Measurements from ENCODE around the gene LAMA5.

DNA sequence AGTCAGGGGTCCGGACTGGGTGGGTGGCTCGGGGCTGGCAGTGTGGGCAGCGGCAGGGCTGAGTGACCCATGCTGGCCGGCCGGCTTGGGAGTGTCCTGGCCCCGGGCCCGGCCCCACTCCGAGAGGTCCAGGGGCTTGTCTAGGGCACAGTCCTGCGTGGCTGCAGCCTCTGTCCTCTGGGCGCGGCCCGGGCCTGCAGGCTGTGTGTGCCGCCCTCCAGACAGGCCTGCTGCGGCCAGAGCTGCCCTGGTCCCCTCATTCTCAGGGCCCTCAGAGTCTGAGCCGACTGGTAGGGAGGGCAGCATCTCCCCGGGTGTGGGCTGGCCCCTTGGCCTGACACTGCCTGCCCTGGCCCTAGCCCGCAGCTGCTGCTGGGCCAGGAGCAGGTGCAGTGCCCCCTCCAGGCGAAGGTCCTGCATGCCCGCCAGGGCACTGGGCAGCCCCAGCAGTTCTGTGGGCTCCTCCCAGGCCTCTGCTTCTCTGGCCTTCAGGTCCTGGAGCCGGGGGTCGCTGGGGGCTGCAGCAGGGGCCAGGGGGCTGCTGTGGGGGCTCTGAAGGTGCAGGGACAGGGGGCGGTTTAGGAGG lies 46.9 kb upstream of the LAMA5 start:
- TF ChIP-seq, protein P1, sequence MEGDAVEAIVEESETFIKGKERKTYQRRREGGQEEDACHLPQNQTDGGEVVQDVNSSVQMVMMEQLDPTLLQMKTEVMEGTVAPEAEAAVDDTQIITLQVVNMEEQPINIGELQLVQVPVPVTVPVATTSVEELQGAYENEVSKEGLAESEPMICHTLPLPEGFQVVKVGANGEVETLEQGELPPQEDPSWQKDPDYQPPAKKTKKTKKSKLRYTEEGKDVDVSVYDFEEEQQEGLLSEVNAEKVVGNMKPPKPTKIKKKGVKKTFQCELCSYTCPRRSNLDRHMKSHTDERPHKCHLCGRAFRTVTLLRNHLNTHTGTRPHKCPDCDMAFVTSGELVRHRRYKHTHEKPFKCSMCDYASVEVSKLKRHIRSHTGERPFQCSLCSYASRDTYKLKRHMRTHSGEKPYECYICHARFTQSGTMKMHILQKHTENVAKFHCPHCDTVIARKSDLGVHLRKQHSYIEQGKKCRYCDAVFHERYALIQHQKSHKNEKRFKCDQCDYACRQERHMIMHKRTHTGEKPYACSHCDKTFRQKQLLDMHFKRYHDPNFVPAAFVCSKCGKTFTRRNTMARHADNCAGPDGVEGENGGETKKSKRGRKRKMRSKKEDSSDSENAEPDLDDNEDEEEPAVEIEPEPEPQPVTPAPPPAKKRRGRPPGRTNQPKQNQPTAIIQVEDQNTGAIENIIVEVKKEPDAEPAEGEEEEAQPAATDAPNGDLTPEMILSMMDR (IDR thresholded peaks at IDR 0.05), result no peak
- TF ChIP-seq POLR2A (IDR thresholded peaks at IDR 0.05), result no peak

Data from thyroid gland (tissue), 4 donors.